IMR-90 (cell line): ENCODE measurements around the gene CAPN5. TPM values are rescaled to one million over a fixed set of nuclear protein-coding genes. Genes with fewer than 3 reads are reported as not detected.

Experiments used
- ATAC-seq: fragments of 200-7000 bp; cut with Tn5 transposase; 2 replicates; pipeline ENCODE4 v1.9.1; 2020; ENCODE audit warnings: low read depth, mild to moderate bottlenecking, moderate library complexity
- BruUV-seq: library from RNA; stranded (reverse); fragments of 400-500 nt; replicated peaks from 2 replicates; lab custom pipeline; 2021; lab: Mats Ljungman, UMichigan
- CTCF ChIA-PET: fragments of 300-600 bp; formaldehyde crosslinking; extraction: SDS; loops from one replicate; lab custom pipeline; 2021; ENCODE audit warnings: antibody characterized with exemption; lab: Yijun Ruan, JAX
- POLR2A ChIA-PET: fragments of 300-600 bp; sonication (Branson Sonifier 250); formaldehyde crosslinking; loops from one replicate; lab custom pipeline; 2022; ENCODE audit warnings: antibody characterized with exemption; ENCODE audit not compliant: unreplicated experiment; lab: Charles Lee
- DNase-seq: peaks from one replicate; pipeline ENCODE4 v3.0.0; 2013
- H2AFZ ChIP-seq: replicated peaks from 2 replicates; pipeline ENCODE3; 2013; ENCODE audit warnings: low read length, mild to moderate bottlenecking; ENCODE audit not compliant: poor library complexity
- H2AK5ac ChIP-seq: 2 replicates; pipeline ENCODE4 v1.6.1; 2013; ENCODE audit warnings: low read depth, low read length, inconsistent platforms
- H2AK9ac ChIP-seq: replicated peaks from 2 replicates; pipeline ENCODE3; 2013; ENCODE audit warnings: mild to moderate bottlenecking, low read depth, low read length, moderate library complexity; ENCODE audit not compliant: poor library complexity
- H2BK120ac ChIP-seq: 2 replicates; pipeline ENCODE4 v1.6.1; 2013; ENCODE audit warnings: low read depth, low read length, inconsistent platforms
- H2BK15ac ChIP-seq: 3 replicates; pipeline ENCODE4 v1.6.1; 2013; ENCODE audit warnings: low read depth, low read length, inconsistent platforms
- H2BK20ac ChIP-seq: 2 replicates; pipeline ENCODE4 v1.6.1; 2013; ENCODE audit warnings: low read depth, mild to moderate bottlenecking, inconsistent platforms, low read length, moderate library complexity
- H2BK5ac ChIP-seq: 2 replicates; pipeline ENCODE4 v1.6.1; 2013; ENCODE audit warnings: mild to moderate bottlenecking, low read depth, low read length, inconsistent platforms; ENCODE audit not compliant: poor library complexity, severe bottlenecking
- H3K14ac ChIP-seq: replicated peaks from 2 replicates; pipeline ENCODE4 v1.6.1; 2013; ENCODE audit warnings: low read depth, low read length, inconsistent platforms
- H3K18ac ChIP-seq: 2 replicates; pipeline ENCODE4 v1.6.1; 2013; ENCODE audit warnings: low read depth, low read length, control low read depth
- H3K23ac ChIP-seq: 2 replicates; pipeline ENCODE4 v1.6.1; 2013; ENCODE audit warnings: low read depth, low read length, inconsistent platforms
- H3K27ac ChIP-seq: 2 replicates; pipeline ENCODE4 v1.5.1; 2013; ENCODE audit warnings: mild to moderate bottlenecking, control low read depth, low read length; ENCODE audit not compliant: insufficient read depth
- H3K27me3 ChIP-seq: 2 replicates; pipeline ENCODE4 v1.6.1; 2013; ENCODE audit warnings: low read length; ENCODE audit not compliant: control insufficient read depth, insufficient read depth
- H3K36me3 ChIP-seq: 2 replicates; pipeline ENCODE4 v1.6.1; 2013; ENCODE audit warnings: low read length, mixed read lengths; ENCODE audit not compliant: control insufficient read depth, insufficient read depth
- H3K4ac ChIP-seq: 2 replicates; pipeline ENCODE4 v1.6.1; 2013; ENCODE audit warnings: low read depth, low read length, inconsistent platforms
- H3K4me1 ChIP-seq: 2 replicates; pipeline ENCODE4 v1.6.1; 2013; ENCODE audit warnings: low read length, mixed read lengths; ENCODE audit not compliant: control insufficient read depth, insufficient read depth
- H3K4me2 ChIP-seq: 2 replicates; pipeline ENCODE4 v1.6.1; 2013; ENCODE audit warnings: low read depth, mild to moderate bottlenecking, control low read depth, low read length, moderate library complexity
- H3K4me3 ChIP-seq: 2 replicates; pipeline ENCODE4 v1.5.1; 2013; ENCODE audit warnings: low read depth, mild to moderate bottlenecking, control low read depth, low read length, moderate library complexity; ENCODE audit not compliant: insufficient read depth
- H3K56ac ChIP-seq: 2 replicates; pipeline ENCODE4 v1.6.1; 2013; ENCODE audit warnings: low read length, inconsistent platforms; ENCODE audit not compliant: insufficient read depth; ENCODE audit errors: extremely low read depth
- H3K79me1 ChIP-seq, 2 experiments: 2 replicates each; pipeline ENCODE4 v1.6.1; 2013; ENCODE audit warnings: low read length in 2 of 2, inconsistent platforms in 1 of 2, low read depth in 1 of 2
- H3K9ac ChIP-seq: 2 replicates; pipeline ENCODE4 v1.6.1; 2013; ENCODE audit warnings: low read depth, low read length, control low read depth
- H3K9me1 ChIP-seq: 2 replicates; pipeline ENCODE4 v1.6.1; 2013; ENCODE audit warnings: low read length, inconsistent platforms; ENCODE audit not compliant: insufficient read depth
- H3K9me3 ChIP-seq: 2 replicates; pipeline ENCODE4 v1.6.1; 2013; ENCODE audit warnings: low read length; ENCODE audit not compliant: control insufficient read depth, insufficient read depth
- H4K20me1 ChIP-seq: 2 replicates; pipeline ENCODE4 v1.6.1; 2013; ENCODE audit warnings: low read length, inconsistent platforms; ENCODE audit not compliant: insufficient read depth
- H4K5ac ChIP-seq: 2 replicates; pipeline ENCODE4 v1.6.1; 2013; ENCODE audit warnings: mild to moderate bottlenecking, low read depth, low read length, control low read depth
- H4K8ac ChIP-seq, 2 experiments: 2 replicates each; pipeline ENCODE4 v1.6.1; 2013; ENCODE audit warnings: low read depth in 2 of 2, low read length in 2 of 2, control low read depth in 1 of 2, inconsistent platforms in 1 of 2
- H4K91ac ChIP-seq: 2 replicates; pipeline ENCODE4 v1.6.1; 2013; ENCODE audit warnings: low read depth, low read length, inconsistent platforms; ENCODE audit not compliant: insufficient read depth
- BHLHE40 ChIP-seq: fragments of 150-350 bp; IDR thresholded peaks from 2 replicates; pipeline ENCODE4 v1.6.1; 2016; ENCODE audit warnings: mild to moderate bottlenecking, low read depth, low read length
- FOS ChIP-seq: fragments of 150-350 bp; IDR thresholded peaks from 2 replicates; pipeline ENCODE4 v1.6.1; 2016; ENCODE audit warnings: low read depth, low read length
- MAFK ChIP-seq: IDR thresholded peaks from 2 replicates; pipeline ENCODE4 v1.6.1; 2012; ENCODE audit warnings: low read depth, low read length, improper control_type of control experiment
- MAZ ChIP-seq: IDR thresholded peaks from 2 replicates; pipeline ENCODE4 v1.6.1; 2012; ENCODE audit warnings: low read depth, mild to moderate bottlenecking, low read length, improper control_type of control experiment, moderate library complexity, borderline replicate concordance
- MXI1 ChIP-seq: IDR thresholded peaks from 2 replicates; pipeline ENCODE4 v1.6.1; 2012; ENCODE audit warnings: low read depth, mild to moderate bottlenecking, low read length, moderate library complexity, borderline replicate concordance
- NFE2L2 ChIP-seq: fragments of 150-350 bp; IDR thresholded peaks from 2 replicates; pipeline ENCODE4 v1.6.1; 2016; ENCODE audit warnings: low read depth, mild to moderate bottlenecking, low read length
- POLR2A ChIP-seq: IDR thresholded peaks from 2 replicates; pipeline ENCODE4 v1.6.1; 2012; ENCODE audit warnings: mild to moderate bottlenecking, low read depth, low read length
- SMC3 ChIP-seq: fragments of 150-350 bp; IDR thresholded peaks from 2 replicates; pipeline ENCODE4 v1.6.1; 2016; ENCODE audit warnings: low read depth, mild to moderate bottlenecking, antibody characterized with exemption, low read length, moderate library complexity
- WGBS, 2 experiments: methylation state at CpG; one replicate each; pipeline versions ENCODE4 v1.1.5 to v1.1.7; 2013; ENCODE audit warnings: missing lambda C conversion rate in 2 of 2; ENCODE audit not compliant: insufficient read length in 1 of 2; ENCODE audit errors: extremely low coverage in 2 of 2; 5-methylcytosine and 5-hydroxymethylcytosine counted together
- dilution Hi-C: fragments of 300-500 bp; cut with HindIII; formaldehyde crosslinking; loops from one replicate; pipeline ENCODE4 v1.14.3; 2018; ENCODE audit warnings: low sequenced_read_pairs; ENCODE audit not compliant: unreplicated experiment
- in situ Hi-C: fragments of 300-500 bp; cut with MboI; formaldehyde crosslinking; loops from 3 replicates; pipeline ENCODE4 v1.14.3; 2019; ENCODE audit warnings: low sequenced_read_pairs, inconsistent platforms, mixed read lengths
- intact Hi-C: fragments of 100-400 bp; cut with micrococcal nuclease; formaldehyde crosslinking; loops from 2 replicates; pipeline ENCODE4 v1.10.0; 2022
- polyA plus RNA-seq, 3 experiments: library from polyadenylated mRNA; depleted of rRNA; stranded (reverse); fragments of >200 nt; gene quantifications; 2 replicates each; pipeline ENCODE4 v1.2.3, GENCODE V29; 2012; ENCODE audit warnings: low replicate concordance in 1 of 3
- total RNA-seq: library from RNA; depleted of rRNA; stranded (reverse); fragments of >200 nt; gene quantifications from 2 replicates; pipeline ENCODE4 v1.2.3, GENCODE V29; 2012
- TF ChIP-seq, protein P1 (sequence below): fragments of 150-350 bp; IDR thresholded peaks from 2 replicates; pipeline ENCODE4 v1.6.1; 2017; ENCODE audit warnings: mild to moderate bottlenecking, antibody characterized with exemption, low read length, low read depth
- TF ChIP-seq, protein P2 (sequence below): conservative IDR thresholded peaks from 2 replicates; pipeline ENCODE4 v1.5.1; 2012; ENCODE audit warnings: mild to moderate bottlenecking, low read depth, low read length, improper control_type of control experiment
- TF ChIP-seq, protein P3 (sequence below): fragments of 150-350 bp; IDR thresholded peaks from 2 replicates; pipeline ENCODE4 v1.6.1; 2016; ENCODE audit warnings: low read depth, mild to moderate bottlenecking, low read length, moderate library complexity, borderline replicate concordance

Gene CAPN5
- total and polyA plus RNA-seq, 2 of the 4 experiments (the other 2 are of a cell fraction), result 8.1 to 24.0 TPM

DNA sequence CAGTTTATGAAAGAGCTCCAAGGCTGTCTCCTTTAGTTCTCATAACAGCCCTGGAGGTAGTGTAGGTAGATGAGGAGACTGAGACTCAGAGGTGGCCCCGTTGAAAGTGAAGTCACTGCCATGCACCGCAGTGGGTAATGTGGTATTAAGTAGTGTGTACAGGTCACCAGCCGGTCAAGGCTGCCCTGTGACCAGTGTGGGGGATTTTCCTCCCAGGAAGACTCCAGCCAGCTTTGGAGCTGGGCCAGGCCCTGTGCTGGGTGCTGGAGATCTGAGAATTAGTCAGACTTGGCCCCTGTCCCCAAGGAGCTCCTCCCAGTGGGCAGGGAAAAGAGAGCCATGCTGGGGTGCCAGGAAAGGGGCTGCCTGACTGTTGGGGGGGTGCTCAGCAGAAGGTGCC lies 41.2 kb downstream of the CAPN5 start:
- H2BK15ac ChIP-seq, result no peak overlapping the region; the same call in 2 of the 3 replicates
- H4K91ac ChIP-seq, result no peak overlapping the region; the same call in 1 of the 2 replicates
- ChIA-PET CTCF (interaction anchor here (1.0 kb wide), 1 partner anchor 19 kb away, joined by 4 read pairs; the partner anchor contains the start of gene MYO7A), POLR2A (interaction anchor here (0.6 kb wide), 1 partner anchor 251 kb away, joined by 5 read pairs; no protein-coding TSS in a partner anchor)
- 0 out of 2 replicates have a peak overlapping the region, but pooled peaks have one; percentile 1 for H2BK120ac ChIP-seq
- peak overlapping the region; percentile 59; the same call in 1 of the 2 replicates for H3K14ac ChIP-seq
- H3K36me3 ChIP-seq, result peaks cover 2% of the 10 kb centered on the region; the same call in 1 of the 2 replicates
- peak overlapping the region; percentile 41; the same call in 1 of the 2 replicates for H2BK20ac ChIP-seq
- intact Hi-C loops, result no loop called here
- no peak overlapping the region for H3K4me3 ChIP-seq
- no peak overlapping the region for H3K56ac ChIP-seq
- dilution Hi-C loops, result no loop called here
- H3K4me1 ChIP-seq, result peaks cover 21% of the 10 kb centered on the region
- DNase-seq (peak; percentile 95), ATAC-seq (peak; percentile 69)
- H3K4ac ChIP-seq, result peak overlapping the region; percentile 64
- no peak overlapping the region for H3K27ac ChIP-seq
- peak overlapping the region; percentile 6 for H3K4me2 ChIP-seq
- peak overlapping the region; percentile 73 for H2AK9ac ChIP-seq
- no peak overlapping the region for H3K23ac ChIP-seq
- TF ChIP-seq, protein P1, sequence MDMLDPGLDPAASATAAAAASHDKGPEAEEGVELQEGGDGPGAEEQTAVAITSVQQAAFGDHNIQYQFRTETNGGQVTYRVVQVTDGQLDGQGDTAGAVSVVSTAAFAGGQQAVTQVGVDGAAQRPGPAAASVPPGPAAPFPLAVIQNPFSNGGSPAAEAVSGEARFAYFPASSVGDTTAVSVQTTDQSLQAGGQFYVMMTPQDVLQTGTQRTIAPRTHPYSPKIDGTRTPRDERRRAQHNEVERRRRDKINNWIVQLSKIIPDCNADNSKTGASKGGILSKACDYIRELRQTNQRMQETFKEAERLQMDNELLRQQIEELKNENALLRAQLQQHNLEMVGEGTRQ, result 0 out of 2 replicates have a peak, but pooled peaks have one; percentile 33
- no peak for TF ChIP-seq SMC3
- peak; percentile 58; the same call in 1 of the 2 replicates for TF ChIP-seq BHLHE40
- TF ChIP-seq MXI1, result no peak
- no peak for TF ChIP-seq NFE2L2
- TF ChIP-seq FOS, result no peak
- TF ChIP-seq, protein P2, sequence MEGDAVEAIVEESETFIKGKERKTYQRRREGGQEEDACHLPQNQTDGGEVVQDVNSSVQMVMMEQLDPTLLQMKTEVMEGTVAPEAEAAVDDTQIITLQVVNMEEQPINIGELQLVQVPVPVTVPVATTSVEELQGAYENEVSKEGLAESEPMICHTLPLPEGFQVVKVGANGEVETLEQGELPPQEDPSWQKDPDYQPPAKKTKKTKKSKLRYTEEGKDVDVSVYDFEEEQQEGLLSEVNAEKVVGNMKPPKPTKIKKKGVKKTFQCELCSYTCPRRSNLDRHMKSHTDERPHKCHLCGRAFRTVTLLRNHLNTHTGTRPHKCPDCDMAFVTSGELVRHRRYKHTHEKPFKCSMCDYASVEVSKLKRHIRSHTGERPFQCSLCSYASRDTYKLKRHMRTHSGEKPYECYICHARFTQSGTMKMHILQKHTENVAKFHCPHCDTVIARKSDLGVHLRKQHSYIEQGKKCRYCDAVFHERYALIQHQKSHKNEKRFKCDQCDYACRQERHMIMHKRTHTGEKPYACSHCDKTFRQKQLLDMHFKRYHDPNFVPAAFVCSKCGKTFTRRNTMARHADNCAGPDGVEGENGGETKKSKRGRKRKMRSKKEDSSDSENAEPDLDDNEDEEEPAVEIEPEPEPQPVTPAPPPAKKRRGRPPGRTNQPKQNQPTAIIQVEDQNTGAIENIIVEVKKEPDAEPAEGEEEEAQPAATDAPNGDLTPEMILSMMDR, result no peak
- no peak for TF ChIP-seq MAFK
- TF ChIP-seq MAZ, result peak; percentile 40; the same call in 1 of the 2 replicates
- no peak for TF ChIP-seq POLR2A
- TF ChIP-seq, protein P3, sequence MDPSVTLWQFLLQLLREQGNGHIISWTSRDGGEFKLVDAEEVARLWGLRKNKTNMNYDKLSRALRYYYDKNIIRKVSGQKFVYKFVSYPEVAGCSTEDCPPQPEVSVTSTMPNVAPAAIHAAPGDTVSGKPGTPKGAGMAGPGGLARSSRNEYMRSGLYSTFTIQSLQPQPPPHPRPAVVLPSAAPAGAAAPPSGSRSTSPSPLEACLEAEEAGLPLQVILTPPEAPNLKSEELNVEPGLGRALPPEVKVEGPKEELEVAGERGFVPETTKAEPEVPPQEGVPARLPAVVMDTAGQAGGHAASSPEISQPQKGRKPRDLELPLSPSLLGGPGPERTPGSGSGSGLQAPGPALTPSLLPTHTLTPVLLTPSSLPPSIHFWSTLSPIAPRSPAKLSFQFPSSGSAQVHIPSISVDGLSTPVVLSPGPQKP, result no peak
- no peaks in the 10 kb centered on the region for H3K27me3 ChIP-seq
- peaks cover 0 to 15% of the 10 kb centered on the region in 2 experiments; a peak in 1 of 4 replicates for H3K79me1 ChIP-seq
- H3K18ac ChIP-seq, result no peak overlapping the region
- no peaks in the 10 kb centered on the region for H3K9me3 ChIP-seq
- peak overlapping the region in 1 of 2 experiments; percentile 45; a peak in 2 of 4 replicates for H4K8ac ChIP-seq
- peak overlapping the region; percentile 67 for H2AFZ ChIP-seq
- H3K9ac ChIP-seq, result no peak overlapping the region
- H4K20me1 ChIP-seq, result peaks cover 5% of the 10 kb centered on the region; the same call in 1 of the 2 replicates
- WGBS, 2 experiments, result 7% methylated on average over 3 of the region's 3 CpGs; no CpG with 5 or more reads in 1 of the 2 experiments
- no TSS peak for BruUV-seq
- no peak overlapping the region for H4K5ac ChIP-seq
- no peak overlapping the region for H2BK5ac ChIP-seq
- H3K9me1 ChIP-seq, result peaks cover 12% of the 10 kb centered on the region
- peak overlapping the region; percentile 73; the same call in 1 of the 2 replicates for H2AK5ac ChIP-seq
- in situ Hi-C loops, result no loop called here
